HG03064 (cell line): ENCODE results near the gene COL4A2.
A peak's percentile ranks its signal among the peaks of the same experiment; 100 is the strongest.

ENCODE experiments used
- ATAC-seq: cut with Tn5 transposase; IDR thresholded peaks from one replicate; pipeline ENCODE4 v1.9.1; 2021; ENCODE audit warnings: low read depth; ENCODE audit not compliant: unreplicated experiment

COL4A2 gene

GRCh38 chr13:110541526-110541920 is 234.4 kb downstream of the COL4A2 start:
- no peak for ATAC-seq

- no peak for ATAC-seq
Observed at GRCh38 chr13:110542169-110542796, 235.2 kb downstream of the COL4A2 start.

- ATAC-seq = no peak
Observed at GRCh38 chr13:110546378-110546777, 239.3 kb downstream of the COL4A2 start.

- ATAC-seq = no peak
Observed at GRCh38 chr13:110546926-110547325, 239.8 kb downstream of the COL4A2 start.

- no peak for ATAC-seq
Observed at GRCh38 chr13:110548891-110549794, 242.1 kb downstream of the COL4A2 start.

- ATAC-seq = no peak
Observed at GRCh38 chr13:110549795-110550160, 242.7 kb downstream of the COL4A2 start.

GRCh38 chr13:110551284-110551683 is 244.2 kb downstream of the COL4A2 start:
- ATAC-seq = no peak

GRCh38 chr13:110552767-110553166 is 245.7 kb downstream of the COL4A2 start:
- ATAC-seq = no peak

- ATAC-seq = no peak
Observed at GRCh38 chr13:110553417-110553816, 246.3 kb downstream of the COL4A2 start.

GRCh38 chr13:110554227-110554836 is 247.2 kb downstream of the COL4A2 start:
- ATAC-seq = no peak

GRCh38 chr13:110554946-110555345 is 247.9 kb downstream of the COL4A2 start:
- no peak for ATAC-seq

- no peak for ATAC-seq
Observed at GRCh38 chr13:110555601-110556223, 248.6 kb downstream of the COL4A2 start.

- no peak for ATAC-seq
Observed at GRCh38 chr13:110556224-110556606, 249.1 kb downstream of the COL4A2 start.

GRCh38 chr13:110557082-110557481 is 250.0 kb downstream of the COL4A2 start:
- no peak for ATAC-seq

GRCh38 chr13:110557610-110558305 is 250.7 kb downstream of the COL4A2 start:
- no peak for ATAC-seq

GRCh38 chr13:110559429-110559943 is 252.4 kb downstream of the COL4A2 start:
- no peak for ATAC-seq

GRCh38 chr13:110559986-110560385 is 252.9 kb downstream of the COL4A2 start:
- no peak for ATAC-seq

- ATAC-seq = peak; percentile 26
Observed at GRCh38 chr13:110560601-110561343, 253.7 kb downstream of the COL4A2 start.

GRCh38 chr13:110561344-110562035 is 254.4 kb downstream of the COL4A2 start, which contains the start of gene RAB20:
Gene RAB20 (minus strand): TSS chr13:110561722. CDS start chr13:110561519, 203 bp downstream.
- peak; percentile 78 for ATAC-seq
